DMS153 treated with DMSO at 0.1 percent for 48 hours (cell line): Measurements from ENCODE around the gene SYNDIG1L.
A peak's percentile ranks its signal among the peaks of the same experiment; 100 is the strongest.
"Not testable (repeated sequence)": the region's sequence is repeated elsewhere in the genome, so short reads cannot be mapped to it uniquely, and the experiment has no call there.

Source experiments
- DNase-seq: peaks from one replicate; lab custom pipeline; 2025; ENCODE audit not compliant: unreplicated experiment; lab: John Stamatoyannopoulos, UW

SYNDIG1L gene

GRCh38 chr14:74403619-74404417 is 22.2 kb downstream of the SYNDIG1L start:
- no peak for DNase-seq

GRCh38 chr14:74402401-74403251 is 23.4 kb downstream of the SYNDIG1L start:
- no peak for DNase-seq

DNA sequence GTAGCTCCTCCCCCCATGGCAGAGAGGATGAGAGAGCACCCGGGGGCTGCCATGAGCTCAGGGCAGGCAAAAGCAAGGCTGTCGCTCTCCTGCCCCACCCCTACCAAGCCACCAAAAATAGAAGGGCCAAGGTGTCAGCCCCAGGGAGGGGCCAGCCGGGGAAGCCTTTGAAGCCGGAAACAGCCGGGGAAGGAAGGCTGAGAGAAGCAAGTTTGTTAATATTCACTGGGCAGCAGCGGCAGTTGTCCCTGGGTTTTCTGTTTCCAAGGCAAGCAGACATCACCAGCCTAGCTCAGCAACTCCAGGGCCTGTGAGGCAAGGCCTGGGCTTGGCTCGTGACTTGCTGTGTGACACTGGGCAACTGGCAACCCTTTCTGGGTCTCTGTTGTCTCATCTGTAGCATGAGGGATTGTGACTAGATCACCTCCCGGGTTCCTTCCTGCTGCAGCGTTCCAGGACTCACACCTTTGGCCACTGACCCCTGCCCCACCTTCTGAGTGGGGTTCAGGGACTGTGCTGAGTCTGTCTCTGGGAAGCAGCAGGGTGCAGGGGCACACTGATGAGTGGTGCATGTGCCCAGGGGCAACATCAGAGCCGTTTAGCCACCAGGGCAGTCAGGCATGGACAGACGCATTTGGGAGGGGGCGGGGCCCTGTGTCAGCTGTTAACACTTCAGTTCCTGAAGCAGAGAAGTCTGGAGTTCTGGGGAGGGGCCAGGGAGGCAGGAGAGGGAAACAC is 24.3 kb downstream of the SYNDIG1L start:
- peak; percentile 3 for DNase-seq

- no peak for DNase-seq
These were observed 25.0 kb downstream of the SYNDIG1L start for GRCh38 chr14:74400919-74401503.

GRCh38 chr14:74400031-74400685 is 25.9 kb downstream of the SYNDIG1L start:
- DNase-seq: no peak

GRCh38 chr14:74395094-74395493 is 30.9 kb downstream of the SYNDIG1L start:
- DNase-seq: no peak

GRCh38 chr14:74394549-74394948 is 31.5 kb downstream of the SYNDIG1L start:
- no peak for DNase-seq

DNA sequence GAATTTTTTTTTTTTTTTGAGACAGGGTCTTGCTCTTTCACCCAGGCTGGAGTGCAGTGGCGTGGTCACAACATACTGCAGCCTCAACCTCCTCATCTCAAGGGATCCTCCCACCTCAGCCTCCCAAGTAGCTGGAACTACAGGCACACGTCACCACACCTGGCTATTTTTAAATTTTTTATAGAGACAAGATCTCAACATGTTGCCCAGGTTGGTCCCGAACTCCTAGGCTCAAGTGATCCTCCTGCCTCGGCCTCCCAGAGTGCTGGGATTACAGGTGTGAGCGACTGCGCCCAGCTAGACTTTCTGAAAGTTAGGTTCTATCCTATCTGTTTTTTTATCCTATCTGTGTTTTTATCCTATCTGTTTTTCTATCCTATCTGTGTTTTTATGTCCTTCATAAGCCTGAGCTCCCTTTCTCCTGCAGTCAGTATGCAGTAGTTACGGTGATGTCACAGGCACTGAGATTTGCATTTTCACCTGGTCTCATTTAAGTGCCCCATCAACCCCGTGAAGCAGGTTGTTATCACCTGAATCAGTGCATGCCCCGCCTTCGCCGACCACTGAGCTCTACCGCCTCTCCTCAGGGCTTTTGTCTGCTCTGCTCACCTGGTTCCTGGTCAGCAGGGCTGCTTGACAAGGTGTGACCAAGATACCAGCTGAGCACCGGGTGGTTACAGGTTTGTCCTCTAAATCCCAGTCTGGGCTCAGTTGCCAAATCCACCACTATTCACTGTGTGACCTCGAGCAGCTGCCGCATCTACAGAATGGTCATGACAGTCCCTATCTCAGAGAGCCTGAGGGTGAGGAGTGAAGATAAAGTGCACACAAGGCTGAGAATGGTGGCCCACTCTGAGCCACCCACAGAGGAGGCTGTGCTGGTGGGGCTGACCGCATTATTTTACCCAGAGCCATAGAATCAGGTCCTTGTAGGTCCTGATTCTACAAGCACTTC is 33.1 kb downstream of the SYNDIG1L start:
- DNase-seq: no peak

- no peak for DNase-seq
These were observed 34.5 kb downstream of the SYNDIG1L start for GRCh38 chr14:74391479-74391878.

DNA sequence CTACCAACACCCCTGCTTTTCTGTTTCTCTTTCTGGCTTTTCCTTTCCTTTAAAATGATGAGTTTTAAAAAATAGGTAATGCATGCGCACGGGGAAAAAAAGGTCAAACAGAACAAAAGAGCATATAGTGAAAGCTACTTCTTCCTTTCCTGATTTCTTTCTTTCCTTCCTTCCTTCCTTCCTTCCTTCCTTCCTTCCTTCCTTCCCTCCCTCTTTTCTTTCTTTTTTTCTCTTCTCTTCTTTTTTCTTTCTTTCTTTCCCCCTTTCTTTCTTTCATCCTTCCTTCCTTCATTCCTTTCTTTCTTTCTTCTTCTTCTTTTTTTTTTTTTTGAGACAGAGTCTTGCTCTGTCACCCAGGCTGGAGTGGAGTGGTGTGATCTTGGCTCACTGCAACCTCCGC is 35.5 kb downstream of the SYNDIG1L start:
- DNase-seq: not testable (repeated sequence)

- DNase-seq: no peak
These were observed 36.0 kb downstream of the SYNDIG1L start for GRCh38 chr14:74389980-74390379.

- DNase-seq: no peak
These were observed 43.8 kb downstream of the SYNDIG1L start for GRCh38 chr14:74382231-74382630.

- DNase-seq: not testable (repeated sequence)
These were observed 44.4 kb downstream of the SYNDIG1L start for GRCh38 chr14:74381571-74381970.

GRCh38 chr14:74380845-74381244 is 45.2 kb downstream of the SYNDIG1L start:
- DNase-seq: no peak

GRCh38 chr14:74380172-74380571 is 45.8 kb downstream of the SYNDIG1L start:
- DNase-seq: no peak

DNA sequence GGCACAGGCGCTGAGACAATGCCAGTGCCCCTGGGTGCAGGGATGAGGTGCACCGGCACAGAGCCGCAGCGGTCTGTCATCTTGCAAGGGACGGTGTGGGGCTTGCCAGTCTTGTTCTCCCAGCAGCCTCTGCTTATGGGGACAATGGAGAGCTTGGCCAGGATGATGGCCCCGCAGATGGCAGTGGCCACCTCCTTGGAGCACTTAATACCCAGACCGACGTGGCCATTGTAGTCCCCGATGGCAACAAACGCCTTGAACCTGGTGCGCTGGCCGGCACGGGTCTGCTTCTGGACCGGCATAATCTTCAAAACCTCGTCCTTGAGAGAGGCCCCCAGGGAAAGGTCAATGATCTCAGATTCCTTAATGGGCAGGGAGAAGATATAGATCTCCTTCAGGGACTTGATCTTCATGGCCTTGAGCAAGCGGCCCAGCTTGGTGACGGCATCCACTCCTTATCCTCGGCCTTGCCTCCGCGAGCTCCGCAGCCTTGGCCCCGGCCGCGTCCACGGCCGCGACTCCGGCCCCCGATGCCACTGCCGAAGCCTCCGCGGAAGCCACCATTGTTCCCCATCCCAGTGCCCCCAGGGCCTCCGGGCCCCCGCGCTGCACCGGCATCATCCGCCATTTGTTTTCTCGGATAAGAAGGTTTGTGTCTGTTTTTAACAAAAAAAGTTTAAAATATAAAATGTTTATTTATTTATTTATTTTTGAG is 47.9 kb downstream of the SYNDIG1L start:
- DNase-seq: no peak

DNA sequence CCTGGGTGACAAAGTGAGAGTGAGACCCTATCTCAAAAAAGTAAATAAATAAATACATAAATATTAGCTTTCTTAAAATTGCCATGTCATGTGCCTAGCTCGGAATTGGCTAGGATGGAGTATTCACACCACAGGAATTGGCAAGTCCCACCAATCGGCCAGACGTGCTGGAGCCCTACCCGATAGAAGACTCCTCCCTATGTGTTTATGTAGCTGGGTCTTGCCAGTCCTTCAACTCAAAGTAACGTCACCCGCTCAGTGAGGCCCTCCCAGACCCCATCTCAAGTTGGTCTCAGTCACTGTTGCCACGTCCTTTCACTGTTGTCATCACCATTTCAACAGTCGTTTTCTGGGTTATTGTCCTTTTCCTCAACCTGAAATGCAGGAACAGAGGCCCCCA is 57.6 kb downstream of the SYNDIG1L start:
- no peak for DNase-seq

- no peak for DNase-seq
These were observed 58.0 kb downstream of the SYNDIG1L start for GRCh38 chr14:74368026-74368425.
